Measurements from ENCODE around the gene TMEM240. TPM values are rescaled to one million over a fixed set of nuclear protein-coding genes. Genes with fewer than 3 reads are reported as not detected.

Gene TMEM240
- total and polyA plus RNA-seq, 11 donors = 1.5 to 12.4 (median 4.2) TPM; not detected in 1

DNA sequence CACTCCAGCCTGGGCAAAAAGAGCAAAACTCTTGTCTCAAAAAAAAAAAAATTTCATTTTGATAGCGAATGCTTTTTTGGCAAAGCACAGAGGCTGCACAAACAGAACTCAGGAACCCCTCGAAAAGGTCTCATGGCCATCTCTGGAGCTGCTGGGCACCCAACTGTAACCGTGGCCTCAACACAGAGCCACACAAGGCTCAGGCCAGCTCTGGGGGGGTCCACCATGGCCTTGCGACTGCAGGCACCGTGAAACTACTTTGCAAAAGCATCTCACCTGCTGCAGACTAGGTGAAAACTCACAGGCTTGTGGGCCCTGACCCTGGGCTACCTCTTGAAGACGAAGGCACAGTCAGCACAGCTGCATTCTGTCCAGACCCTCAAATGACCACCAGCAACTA lies 16.1 kb upstream of the TMEM240 start:
- H3K4me1 ChIP-seq = peaks cover 0 to 10% (median 0%) of the 10 kb centered on the region in 12 donors
- DNase-seq (no peak), ATAC-seq (no peak)
- H3K27me3 ChIP-seq = no peaks in the 10 kb centered on the region
- H3K9me3 ChIP-seq = no peaks in the 10 kb centered on the region
- H3K36me3 ChIP-seq = peaks cover 0 to 40% (median 10%) of the 10 kb centered on the region in 9 donors
- intact Hi-C loops (cut with DNase I) = no loop called here
- no peak for TF ChIP-seq POLR2A (IDR thresholded peaks at IDR 0.05)
- WGBS, 4 donors = 88 to 93% (median 92%) methylated on average over 6 of the region's 6 CpGs
- no peak overlapping the region for H3K27ac ChIP-seq
- H3K4me3 ChIP-seq = no peak overlapping the region

GRCh38 chr1:1554926-1555915 lies 14.8 kb upstream of the TMEM240 start:
- no peak for DNase-seq

DNA sequence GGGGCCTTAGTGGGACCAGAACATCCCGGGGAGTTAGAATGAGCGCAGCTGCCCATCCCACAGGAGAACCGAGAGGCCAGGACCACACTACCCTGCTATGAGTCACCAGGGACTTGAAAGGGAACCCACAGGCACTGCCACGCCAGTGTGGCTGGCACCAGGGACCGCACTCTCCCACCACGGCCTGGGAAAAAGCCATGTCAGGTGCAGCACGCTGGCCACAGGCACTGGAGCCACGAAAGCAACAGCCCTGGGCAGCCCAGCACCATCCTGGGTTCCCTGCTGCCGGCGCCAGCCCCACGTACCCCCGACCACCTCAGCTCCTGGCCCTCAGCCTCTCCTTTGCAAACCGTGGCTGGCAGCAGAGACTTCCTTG lies 14.1 kb upstream of the TMEM240 start:
- H3K27ac ChIP-seq = peak overlapping the region in 2 of 12 donors; percentile 11 to 33
- H3K36me3 ChIP-seq = peaks cover 0 to 22% (median 0%) of the 10 kb centered on the region in 9 donors
- ATAC-seq (no peak), DNase-seq (no peak)
- intact Hi-C loops (cut with DNase I) = no loop called here
- H3K4me3 ChIP-seq = no peak overlapping the region
- H3K27me3 ChIP-seq = no peaks in the 10 kb centered on the region
- H3K4me1 ChIP-seq = peaks cover 0 to 24% (median 12%) of the 10 kb centered on the region in 12 donors
- 85 to 88% (median 86%) methylated on average over 3 to 13 of the region's 13 CpGs for WGBS, 4 donors
- TF ChIP-seq POLR2A (IDR thresholded peaks at IDR 0.05) = no peak
- TF ChIP-seq, protein P1, sequence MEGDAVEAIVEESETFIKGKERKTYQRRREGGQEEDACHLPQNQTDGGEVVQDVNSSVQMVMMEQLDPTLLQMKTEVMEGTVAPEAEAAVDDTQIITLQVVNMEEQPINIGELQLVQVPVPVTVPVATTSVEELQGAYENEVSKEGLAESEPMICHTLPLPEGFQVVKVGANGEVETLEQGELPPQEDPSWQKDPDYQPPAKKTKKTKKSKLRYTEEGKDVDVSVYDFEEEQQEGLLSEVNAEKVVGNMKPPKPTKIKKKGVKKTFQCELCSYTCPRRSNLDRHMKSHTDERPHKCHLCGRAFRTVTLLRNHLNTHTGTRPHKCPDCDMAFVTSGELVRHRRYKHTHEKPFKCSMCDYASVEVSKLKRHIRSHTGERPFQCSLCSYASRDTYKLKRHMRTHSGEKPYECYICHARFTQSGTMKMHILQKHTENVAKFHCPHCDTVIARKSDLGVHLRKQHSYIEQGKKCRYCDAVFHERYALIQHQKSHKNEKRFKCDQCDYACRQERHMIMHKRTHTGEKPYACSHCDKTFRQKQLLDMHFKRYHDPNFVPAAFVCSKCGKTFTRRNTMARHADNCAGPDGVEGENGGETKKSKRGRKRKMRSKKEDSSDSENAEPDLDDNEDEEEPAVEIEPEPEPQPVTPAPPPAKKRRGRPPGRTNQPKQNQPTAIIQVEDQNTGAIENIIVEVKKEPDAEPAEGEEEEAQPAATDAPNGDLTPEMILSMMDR (IDR thresholded peaks at IDR 0.05) = no peak
- H3K9me3 ChIP-seq = no peaks in the 10 kb centered on the region

More at GRCh38 chr1:1554926-1555915, 14.8 kb upstream of the TMEM240 start:
- H3K27ac ChIP-seq = peak overlapping the region in 1 of 12 donors; percentile 11
- no peaks in the 10 kb centered on the region for H3K9me3 ChIP-seq
- WGBS, 4 donors = 72 to 80% (median 75%) methylated on average over 27 to 31 of the region's 31 CpGs
- peak in 3 of 4 donors; percentile 47 to 49 (median 49) for ATAC-seq
- H3K27me3 ChIP-seq = no peaks in the 10 kb centered on the region
- no peak overlapping the region for H3K4me3 ChIP-seq
- peaks cover 0 to 20% (median 10%) of the 10 kb centered on the region in 12 donors for H3K4me1 ChIP-seq
- TF ChIP-seq POLR2A (IDR thresholded peaks at IDR 0.05) = no peak
- TF ChIP-seq, protein P1 (IDR thresholded peaks at IDR 0.05) = no peak
- peaks cover 0 to 27% (median 0%) of the 10 kb centered on the region in 9 donors for H3K36me3 ChIP-seq
- intact Hi-C loops (cut with DNase I) = no loop called here

DNA sequence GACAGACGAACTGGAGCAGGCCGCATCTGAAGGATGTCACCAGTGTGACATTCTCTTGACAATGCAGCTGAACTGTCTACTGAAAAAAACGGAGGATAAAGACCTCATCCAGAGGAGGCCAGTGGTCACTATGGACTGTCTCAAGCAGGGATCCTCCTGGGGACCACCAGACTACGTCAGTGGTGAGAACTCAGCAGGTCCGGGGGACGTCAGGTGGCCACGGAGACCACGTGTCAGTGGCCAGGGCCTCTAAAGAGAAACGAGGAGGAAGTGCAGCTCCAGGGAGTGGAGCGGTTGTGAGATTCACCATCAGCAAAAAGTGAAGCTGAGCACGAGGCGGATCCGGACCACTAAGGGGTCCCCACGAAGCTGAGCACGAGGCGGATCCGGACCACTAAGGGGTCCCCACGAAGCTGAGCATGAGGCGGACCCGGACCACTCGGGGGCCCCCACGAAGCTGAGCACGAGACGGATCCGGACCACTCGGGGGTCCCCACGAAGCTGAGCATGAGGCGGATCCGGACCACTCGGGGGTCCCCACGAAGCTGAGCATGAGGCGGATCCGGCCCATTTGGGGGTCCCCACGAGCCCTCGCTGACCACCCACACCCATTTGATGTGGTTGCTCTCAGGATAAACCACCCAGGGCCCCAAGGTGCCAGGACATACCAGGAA lies 13.5 kb upstream of the TMEM240 start:
- no peak for DNase-seq
- no peaks in the 10 kb centered on the region for H3K9me3 ChIP-seq
- H3K4me3 ChIP-seq = no peak overlapping the region
- ATAC-seq = no peak
- H3K36me3 ChIP-seq = peaks cover 0 to 22% (median 0%) of the 10 kb centered on the region in 9 donors
- TF ChIP-seq, protein P1 (IDR thresholded peaks at IDR 0.05) = no peak
- peak overlapping the region in 1 of 12 donors; percentile 33 for H3K27ac ChIP-seq
- H3K27me3 ChIP-seq = no peaks in the 10 kb centered on the region
- WGBS, 4 donors = 83 to 91% (median 88%) methylated on average over 27 to 35 of the region's 35 CpGs
- intact Hi-C loops (cut with DNase I) = no loop called here
- peaks cover 0 to 24% (median 12%) of the 10 kb centered on the region in 12 donors for H3K4me1 ChIP-seq
